Gastroesophageal sphincter (tissue), 4 donors: ENCODE data around the gene THAP4. TPM values are rescaled to one million over a fixed set of nuclear protein-coding genes. Genes with fewer than 3 reads are reported as not detected.

Experiments
- ATAC-seq: fragments of 150-250 bp; one replicate; pipeline ENCODE4 v1.9.1; 2016; ENCODE audit warnings: mild to moderate bottlenecking, moderate library complexity
- H3K27ac ChIP-seq, 4 donors: fragments of 200-600 bp; sonication (generic) in 3 of 4; 1 replicate in 3 of 4; 2 replicates in 1 of 4; pipeline ENCODE4 v1.5.1; 2016 to 2019
- H3K27me3 ChIP-seq: fragments of 200-600 bp; sonication (generic); one replicate; pipeline ENCODE4 v1.5.1; 2019
- H3K36me3 ChIP-seq, 2 donors: fragments of 200-600 bp; sonication (generic); one replicate each; pipeline ENCODE4 v1.5.1; 2019; ENCODE audit warnings: control low read depth in 1 of 2
- H3K4me1 ChIP-seq, 3 donors: fragments of 200-600 bp; sonication (generic); 1 replicate in 2 of 3; 2 replicates in 1 of 3; pipeline ENCODE4 v1.5.1; 2016 to 2019; ENCODE audit warnings: control low read depth in 2 of 3
- H3K4me3 ChIP-seq, 2 donors: fragments of 200-600 bp; sonication (generic); one replicate each; pipeline ENCODE4 v1.5.1; 2019; ENCODE audit warnings: mild to moderate bottlenecking in 1 of 2, moderate library complexity in 1 of 2
- H3K9me3 ChIP-seq, 3 donors: fragments of 200-600 bp; sonication (generic); one replicate each; pipeline ENCODE4 v1.5.1; 2017 to 2019; ENCODE audit warnings: control low read depth in 2 of 3
- CTCF ChIP-seq, 4 experiments: fragments of 200-600 bp in 2 of 4; fragments of 450-650 bp in 2 of 4; sonication (generic) in 1 of 4; IDR thresholded peaks; one replicate each; pipeline ENCODE4 v1.5.1; 2017 to 2019; ENCODE audit warnings: antibody characterized with exemption in 4 of 4, mild to moderate bottlenecking in 2 of 4, moderate library complexity in 2 of 4
- EP300 ChIP-seq: sonication (generic); formaldehyde crosslinking; IDR thresholded peaks from one replicate; pipeline ENCODE4 v1.6.1; 2017; ENCODE audit warnings: antibody characterized with exemption, mild to moderate bottlenecking
- POLR2A ChIP-seq, 2 donors: fragments of 450-650 bp; IDR thresholded peaks; one replicate each; pipeline ENCODE4 v1.6.1; 2017; ENCODE audit warnings: antibody characterized with exemption in 2 of 2, mild to moderate bottlenecking in 2 of 2, moderate library complexity in 1 of 2
- POLR2AphosphoS5 ChIP-seq: sonication (generic); formaldehyde crosslinking; IDR thresholded peaks from one replicate; pipeline ENCODE4 v1.6.1; 2017; ENCODE audit warnings: antibody characterized with exemption
- WGBS, 2 donors: methylation state at CpG; one replicate each; pipeline ENCODE4 v1.1.5; 2018; ENCODE audit warnings: low coverage in 1 of 2; 5-methylcytosine and 5-hydroxymethylcytosine counted together
- total RNA-seq, 4 donors: library from RNA; depleted of rRNA; stranded (reverse); fragments of >200 nt; gene quantifications; one replicate each; pipeline ENCODE4 v1.1.0, GENCODE V29; 2016

The THAP4 gene
- total RNA-seq, 4 donors from 2014 or later = 36.0 to 68.4 (median 43.0) TPM

- Histone ChIP-seq H3K4me3 (no peak overlapping the region), H3K9me3 (peaks cover 0 to 14% (median 0%) of the 10 kb centered on the region in 3 donors), H3K27ac (no peak overlapping the region), H3K4me1 (peaks cover 0 to 36% (median 8%) of the 10 kb centered on the region in 3 donors), H3K36me3 (no peaks in the 10 kb centered on the region), H3K27me3 (peaks cover under 1% of the 10 kb centered on the region)
- ATAC-seq = no peak
- TF ChIP-seq EP300 (no peak), POLR2AphosphoS5 (no peak), POLR2A (IDR thresholded peaks at IDR 0.05) (no peak), CTCF (IDR thresholded peaks at IDR 0.05) (no peak)
- WGBS, 2 donors = no CpG with 5 or more reads among the region's 6 CpGs
Observed at GRCh38 chr2:241553981-241554380, 83.0 kb downstream of the THAP4 start.

GRCh38 chr2:241553512-241553830 lies 83.5 kb downstream of the THAP4 start:
- Histone ChIP-seq H3K27me3 (no peaks in the 10 kb centered on the region), H3K36me3 (no peaks in the 10 kb centered on the region), H3K9me3 (peaks cover 0 to 14% (median 0%) of the 10 kb centered on the region in 3 donors), H3K27ac (no peak overlapping the region), H3K4me3 (no peak overlapping the region), H3K4me1 (peaks cover 0 to 33% (median 8%) of the 10 kb centered on the region in 3 donors)
- 86% methylated on average over 6 of the region's 12 CpGs; no CpG with 5 or more reads in 1 of the 2 donors for WGBS, 2 donors
- no peak for ATAC-seq
- TF ChIP-seq POLR2AphosphoS5 = no peak
- TF ChIP-seq CTCF (IDR thresholded peaks at IDR 0.05) = no peak
- TF ChIP-seq POLR2A (IDR thresholded peaks at IDR 0.05) = no peak
- no peak for TF ChIP-seq EP300

- no peak for ATAC-seq
- TF ChIP-seq POLR2A (IDR thresholded peaks at IDR 0.05) (no peak), POLR2AphosphoS5 (no peak), EP300 (no peak), CTCF (IDR thresholded peaks at IDR 0.05) (no peak)
- Histone ChIP-seq H3K4me3 (no peak overlapping the region), H3K9me3 (peaks cover 0 to 14% (median 0%) of the 10 kb centered on the region in 3 donors), H3K27me3 (no peaks in the 10 kb centered on the region), H3K4me1 (peaks cover 0 to 30% (median 8%) of the 10 kb centered on the region in 3 donors), H3K36me3 (no peaks in the 10 kb centered on the region), H3K27ac (no peak overlapping the region)
- WGBS, 2 donors = 87 to 88% methylated on average over 5 to 17 of the region's 33 CpGs
Observed at GRCh38 chr2:241551998-241552737, 84.8 kb downstream of the THAP4 start.

GRCh38 chr2:241551599-241551997 lies 85.4 kb downstream of the THAP4 start:
- no peak overlapping the region for H3K4me3 ChIP-seq
- peaks cover 3% of the 10 kb centered on the region for H3K27me3 ChIP-seq
- H3K36me3 ChIP-seq = no peaks in the 10 kb centered on the region
- no peak overlapping the region for H3K27ac ChIP-seq
- peaks cover 0 to 36% (median 8%) of the 10 kb centered on the region in 3 donors for H3K4me1 ChIP-seq
- peaks cover 0 to 9% (median 0%) of the 10 kb centered on the region in 3 donors for H3K9me3 ChIP-seq
- WGBS, 2 donors = no CpG with 5 or more reads among the region's 12 CpGs
- no peak for ATAC-seq
- TF ChIP-seq CTCF (IDR thresholded peaks at IDR 0.05) = no peak
- no peak for TF ChIP-seq POLR2A (IDR thresholded peaks at IDR 0.05)
- TF ChIP-seq EP300 = no peak
- no peak for TF ChIP-seq POLR2AphosphoS5
